UCSD-AML1 (cell line): ENCODE data around the gene NFATC2.
"Not testable (repeated sequence)": the region's sequence is repeated elsewhere in the genome, so short reads cannot be mapped to it uniquely, and the experiment has no call there.

Experiments
- DNase-seq: peaks from one replicate; lab custom pipeline; 2025; ENCODE audit not compliant: unreplicated experiment; lab: John Stamatoyannopoulos, UW

NFATC2 gene

GRCh38 chr20:51473771-51474170, 68.7 kb downstream of the NFATC2 start:
- no peak for DNase-seq

- no peak for DNase-seq
Measured at GRCh38 chr20:51473256-51473655, 69.3 kb downstream of the NFATC2 start.

DNA sequence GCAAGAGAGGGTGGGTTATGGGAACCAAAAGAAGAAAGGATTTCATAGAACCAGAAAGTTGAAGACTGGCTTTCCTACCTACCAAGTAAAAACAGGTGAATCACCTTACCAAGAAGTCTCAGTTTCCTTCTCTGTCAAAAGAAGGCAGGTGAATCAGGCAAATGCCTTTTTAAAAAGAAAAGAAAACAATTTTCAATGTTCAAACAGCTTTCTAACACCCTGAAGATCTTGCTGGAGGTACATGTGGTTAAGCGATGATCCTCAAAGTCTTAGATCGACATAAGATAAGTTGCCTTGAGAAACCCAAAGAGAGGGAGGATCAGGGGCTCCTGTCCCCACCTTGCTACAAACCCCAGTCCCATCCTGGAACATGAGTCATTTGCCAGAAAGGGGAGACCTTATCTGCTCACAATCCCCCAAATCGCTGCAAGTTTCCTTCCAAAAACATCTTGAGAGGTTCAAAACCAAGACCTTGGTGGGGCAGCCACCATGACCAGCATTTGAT, 71.6 kb downstream of the NFATC2 start:
- no peak for DNase-seq

- DNase-seq: no peak
Measured at GRCh38 chr20:51470499-51470820, 72.1 kb downstream of the NFATC2 start.

DNA sequence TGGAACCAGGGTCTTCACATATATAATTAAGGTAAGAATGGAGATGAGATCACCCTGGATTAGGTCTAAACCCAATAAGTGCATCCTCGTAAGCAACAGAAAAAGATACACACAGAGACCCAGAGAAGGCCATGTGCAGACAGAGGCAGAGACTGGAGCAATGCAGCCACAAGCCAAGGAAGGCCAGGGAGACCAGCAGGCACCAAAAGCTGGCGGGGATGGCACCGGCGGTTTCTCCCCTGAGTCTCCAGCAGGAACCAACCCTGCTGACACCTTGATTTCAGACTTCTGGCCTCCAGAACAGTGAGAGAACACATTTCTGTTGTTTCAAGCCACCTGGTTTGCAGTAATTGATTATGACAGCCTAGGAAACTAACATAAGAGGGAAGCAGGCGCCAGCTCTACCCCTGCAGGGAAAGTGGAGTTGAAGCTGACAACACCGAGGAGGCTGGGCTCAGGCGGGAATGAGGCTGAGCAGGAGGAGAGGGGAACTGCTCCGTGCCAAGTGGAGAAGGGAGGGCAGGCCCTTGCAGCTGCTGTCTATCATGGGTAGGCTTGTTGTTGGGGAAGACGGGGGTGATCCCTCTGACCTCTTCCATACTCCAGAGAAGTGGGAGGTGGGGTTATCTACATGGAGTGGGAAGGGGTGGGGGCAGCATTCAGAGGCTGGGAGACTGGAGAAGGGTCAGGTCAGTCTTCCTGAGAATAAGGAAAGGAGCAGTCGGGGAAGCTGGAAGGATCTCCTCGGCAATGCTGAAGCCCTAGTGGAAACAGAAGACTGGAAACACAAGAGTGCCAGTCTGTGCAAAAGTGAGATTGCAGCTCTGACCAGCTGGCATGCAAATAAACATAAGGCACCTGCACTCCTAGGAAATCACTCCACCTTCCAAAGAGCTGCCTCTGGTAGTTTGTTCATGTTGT, 72.7 kb downstream of the NFATC2 start:
- DNase-seq: no peak

- DNase-seq: no peak
Measured at GRCh38 chr20:51469046-51469445, 73.5 kb downstream of the NFATC2 start.

DNA sequence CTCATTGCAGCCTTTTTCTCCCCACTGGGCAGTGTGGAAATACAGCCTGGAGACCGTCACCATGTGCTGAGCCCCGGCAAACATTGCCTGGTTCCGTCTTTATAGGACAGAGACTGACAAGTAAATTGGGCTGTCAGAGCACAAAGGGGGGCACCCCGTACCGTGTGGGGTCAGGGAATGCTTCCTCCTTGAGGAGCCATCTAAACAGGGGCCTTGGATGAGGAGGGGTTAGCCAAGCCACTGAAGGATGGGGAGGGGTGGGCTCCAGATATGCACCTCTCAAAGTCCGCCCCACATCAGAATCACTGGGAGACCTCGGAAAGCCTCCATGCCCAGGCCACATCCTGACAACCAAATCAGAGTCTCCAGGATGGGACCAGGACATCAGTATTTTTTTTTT, 73.9 kb downstream of the NFATC2 start:
- DNase-seq: no peak

DNA sequence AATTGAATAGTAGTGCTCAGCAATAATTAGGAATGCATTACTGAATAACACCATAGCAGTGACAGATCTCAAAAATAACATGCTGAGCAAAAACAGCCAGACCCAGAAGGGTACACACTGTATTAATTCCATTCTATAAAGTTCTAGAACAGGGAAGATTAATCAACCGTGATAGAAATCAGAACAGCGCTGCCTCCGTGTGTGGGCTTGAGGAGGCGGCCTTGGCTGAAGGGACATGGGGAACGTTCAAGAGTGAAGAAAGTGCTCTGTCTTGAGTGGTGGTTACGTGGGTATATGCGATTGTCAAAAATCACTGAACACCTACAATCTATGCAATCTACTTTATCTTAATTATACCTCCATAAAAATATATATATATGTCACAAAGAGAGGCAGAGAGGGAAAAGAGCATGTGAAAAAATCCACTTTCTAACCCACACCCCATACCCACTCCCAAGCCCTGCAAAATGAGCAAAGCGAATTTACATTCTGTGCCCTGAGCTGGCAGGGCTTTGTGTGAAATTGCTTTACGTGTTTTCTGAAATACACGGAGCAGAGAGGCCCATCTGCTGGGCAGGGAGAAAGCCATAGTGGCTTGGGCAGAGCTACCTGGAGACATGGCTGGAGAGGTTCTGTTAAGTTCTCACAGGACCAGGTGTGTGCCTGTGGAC, 74.4 kb downstream of the NFATC2 start:
- DNase-seq: no peak

DNA sequence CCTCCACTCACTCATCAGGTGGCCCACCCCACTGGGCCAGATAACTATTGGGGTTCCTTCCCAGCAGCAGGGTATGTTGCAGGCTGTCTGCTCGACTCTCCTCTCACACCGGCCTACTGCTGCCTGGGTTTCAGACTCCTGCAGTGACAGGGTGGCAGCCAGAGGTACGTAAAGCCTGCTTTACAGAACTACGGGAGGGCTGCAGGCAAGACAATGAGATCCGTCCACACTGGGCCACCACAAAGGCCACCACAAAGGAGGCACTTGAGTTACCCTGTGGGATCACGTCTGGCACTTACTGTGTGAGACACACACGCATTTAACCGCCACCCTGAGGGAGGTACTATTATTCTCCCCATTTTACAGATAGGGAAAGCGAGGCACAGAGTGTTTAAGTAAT, 78.5 kb downstream of the NFATC2 start:
- DNase-seq: no peak

DNA sequence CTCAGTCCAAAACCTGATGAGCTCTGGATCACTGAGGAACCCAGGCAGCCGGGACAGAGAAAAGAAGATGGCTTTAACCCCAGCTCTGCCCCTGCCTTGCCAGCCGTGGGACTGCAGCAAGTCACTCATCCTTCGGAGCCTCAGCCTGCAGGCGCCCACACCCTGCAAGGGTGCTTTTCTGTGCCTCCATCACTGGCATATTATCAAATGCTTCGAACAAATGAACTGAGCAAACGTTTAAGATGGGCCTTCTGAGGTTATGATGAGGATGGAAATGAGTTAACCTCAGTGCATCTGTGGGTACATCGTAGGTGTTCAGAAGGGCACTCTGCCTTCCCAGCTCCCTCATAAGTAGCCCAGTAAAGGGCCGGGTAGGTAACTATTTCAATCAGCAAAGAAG, 79.0 kb downstream of the NFATC2 start:
- no peak for DNase-seq

GRCh38 chr20:51462566-51463276, 79.8 kb downstream of the NFATC2 start:
- DNase-seq: no peak

- not testable (repeated sequence) for DNase-seq
Measured at GRCh38 chr20:51461846-51462245, 80.7 kb downstream of the NFATC2 start.

GRCh38 chr20:51461306-51461705, 81.2 kb downstream of the NFATC2 start:
- no peak for DNase-seq

- no peak for DNase-seq
Measured at GRCh38 chr20:51460569-51461265, 81.8 kb downstream of the NFATC2 start.

GRCh38 chr20:51460163-51460562, 82.4 kb downstream of the NFATC2 start:
- DNase-seq: no peak

- no peak for DNase-seq
Measured at GRCh38 chr20:51458751-51459439, 83.6 kb downstream of the NFATC2 start.

- DNase-seq: no peak
Measured at GRCh38 chr20:51457533-51457932, 85.0 kb downstream of the NFATC2 start.

DNA sequence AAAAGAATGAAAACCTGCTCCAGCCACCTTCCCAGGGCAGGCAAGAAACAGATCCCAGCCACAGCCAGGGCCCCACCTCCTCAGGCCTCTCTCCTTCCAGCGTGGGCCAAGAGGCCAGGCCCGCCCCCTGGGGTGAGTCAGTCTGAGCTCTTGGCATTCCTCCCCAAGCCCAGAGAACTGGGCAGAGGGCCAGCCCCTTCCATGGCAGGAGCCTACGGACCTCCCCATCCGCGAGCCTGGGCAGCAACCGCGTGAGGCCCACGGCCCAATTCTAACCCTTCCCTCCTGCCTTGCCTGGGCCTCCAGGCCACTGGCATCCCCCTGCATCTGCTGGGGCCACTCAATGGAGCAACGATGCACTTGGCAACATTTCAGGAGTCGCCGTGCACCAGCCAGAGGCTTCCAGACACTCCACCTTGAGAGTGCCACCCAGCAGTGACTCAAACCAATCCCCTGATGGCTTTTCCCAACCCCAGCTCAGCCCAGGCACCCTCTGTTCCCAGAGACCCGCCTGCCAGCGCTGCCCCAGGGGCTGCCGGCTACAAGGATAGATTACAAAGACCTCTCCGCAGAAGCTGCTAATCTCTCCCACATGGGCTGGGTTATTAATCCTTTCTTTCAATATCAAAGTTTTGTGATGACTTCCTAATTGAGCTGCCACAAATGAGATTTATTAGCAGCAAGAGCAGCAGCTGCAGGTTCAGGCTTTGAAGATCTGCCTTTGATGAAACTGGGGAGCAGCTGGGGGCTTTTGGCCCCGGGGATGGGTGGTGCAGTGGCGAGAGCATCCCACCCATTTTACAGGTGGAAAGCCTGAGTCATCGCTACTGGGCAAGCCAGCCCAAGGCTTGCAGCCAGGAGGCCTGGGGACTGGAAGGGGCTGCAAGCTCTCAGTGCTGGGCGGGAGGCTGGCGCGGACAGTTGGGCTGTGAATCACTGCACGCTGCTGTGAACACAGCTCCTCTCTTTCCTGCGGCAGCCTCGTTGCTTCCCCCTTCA, 85.7 kb downstream of the NFATC2 start:
- DNase-seq: no peak

- no peak for DNase-seq
Measured at GRCh38 chr20:51454250-51454865, 88.2 kb downstream of the NFATC2 start.
